Measurements from ENCODE around the gene HOXC11.

HOXC11 gene

DNA sequence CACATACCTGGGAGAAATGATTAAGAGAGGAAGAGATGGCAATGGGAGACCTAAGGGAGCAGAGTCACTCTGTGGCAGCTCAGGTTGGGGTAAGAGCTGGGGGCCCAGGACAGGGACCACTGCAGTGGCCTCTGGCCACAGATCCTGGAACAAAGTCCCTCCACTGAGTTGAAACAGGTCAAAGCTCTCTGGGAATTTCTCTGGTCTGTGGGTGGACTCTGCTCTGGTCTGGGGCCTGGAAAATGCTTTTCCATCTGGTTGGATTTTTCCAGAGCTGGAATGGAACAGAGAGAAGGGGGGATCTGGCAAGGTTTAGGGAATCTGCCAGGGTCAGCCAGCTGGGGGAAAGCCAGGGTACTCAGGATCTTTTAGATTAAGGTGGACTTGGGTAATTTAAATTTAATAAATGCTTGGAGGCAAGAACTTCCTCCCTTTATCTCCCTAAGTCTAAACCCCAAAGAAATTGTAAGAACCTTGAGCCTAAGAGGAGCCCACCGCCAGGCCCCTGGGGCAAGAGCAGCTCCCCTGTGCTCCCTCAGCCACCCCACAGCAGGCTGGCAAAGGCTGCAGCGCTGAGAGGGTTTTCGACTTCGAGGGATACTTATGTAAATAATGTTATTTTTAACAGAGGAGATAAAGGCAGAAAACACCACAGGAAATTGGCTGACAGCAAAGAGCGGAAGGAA is 15.8 kb downstream of the HOXC11 start:
- no peak for DNase-seq

DNA sequence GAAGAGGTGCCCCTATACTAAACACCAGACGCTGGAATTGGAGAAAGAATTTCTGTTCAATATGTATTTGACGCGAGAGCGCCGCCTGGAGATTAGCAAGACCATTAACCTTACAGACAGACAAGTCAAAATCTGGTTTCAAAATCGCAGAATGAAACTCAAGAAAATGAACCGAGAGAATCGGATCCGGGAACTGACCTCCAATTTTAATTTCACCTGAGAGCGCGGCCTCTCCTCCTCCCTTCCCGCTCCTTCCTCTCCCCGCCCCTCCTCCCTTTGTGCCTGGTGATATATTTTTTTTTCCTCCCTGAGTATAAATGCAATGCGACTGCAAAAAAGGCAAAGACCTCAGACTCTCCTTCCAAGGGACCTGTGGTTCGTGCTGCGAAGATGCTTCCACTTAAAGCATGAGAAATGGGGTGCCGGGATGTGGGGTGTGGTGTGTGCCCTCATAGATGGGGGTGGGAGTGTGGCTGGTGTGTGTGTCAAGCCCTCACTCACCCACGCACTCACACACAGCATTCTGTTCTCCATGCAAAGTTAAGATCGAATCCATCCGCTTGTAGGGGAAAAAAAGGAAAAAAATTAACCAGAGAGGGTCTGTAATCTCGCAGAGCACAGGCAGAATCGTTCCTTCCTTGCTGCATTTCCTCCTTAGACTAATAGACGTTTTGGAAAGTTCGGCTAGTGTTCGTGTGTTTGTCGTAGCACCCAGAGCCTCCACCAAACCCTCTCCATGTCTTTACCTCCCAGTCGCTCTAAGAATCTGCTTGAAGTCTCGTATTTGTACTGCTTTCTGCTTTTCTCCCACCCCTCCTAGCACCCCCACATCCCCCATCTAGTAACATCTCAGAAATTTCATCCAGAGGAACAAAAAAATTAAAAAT is 16.5 kb downstream of the HOXC11 start:
- DNase-seq = no peak

DNA sequence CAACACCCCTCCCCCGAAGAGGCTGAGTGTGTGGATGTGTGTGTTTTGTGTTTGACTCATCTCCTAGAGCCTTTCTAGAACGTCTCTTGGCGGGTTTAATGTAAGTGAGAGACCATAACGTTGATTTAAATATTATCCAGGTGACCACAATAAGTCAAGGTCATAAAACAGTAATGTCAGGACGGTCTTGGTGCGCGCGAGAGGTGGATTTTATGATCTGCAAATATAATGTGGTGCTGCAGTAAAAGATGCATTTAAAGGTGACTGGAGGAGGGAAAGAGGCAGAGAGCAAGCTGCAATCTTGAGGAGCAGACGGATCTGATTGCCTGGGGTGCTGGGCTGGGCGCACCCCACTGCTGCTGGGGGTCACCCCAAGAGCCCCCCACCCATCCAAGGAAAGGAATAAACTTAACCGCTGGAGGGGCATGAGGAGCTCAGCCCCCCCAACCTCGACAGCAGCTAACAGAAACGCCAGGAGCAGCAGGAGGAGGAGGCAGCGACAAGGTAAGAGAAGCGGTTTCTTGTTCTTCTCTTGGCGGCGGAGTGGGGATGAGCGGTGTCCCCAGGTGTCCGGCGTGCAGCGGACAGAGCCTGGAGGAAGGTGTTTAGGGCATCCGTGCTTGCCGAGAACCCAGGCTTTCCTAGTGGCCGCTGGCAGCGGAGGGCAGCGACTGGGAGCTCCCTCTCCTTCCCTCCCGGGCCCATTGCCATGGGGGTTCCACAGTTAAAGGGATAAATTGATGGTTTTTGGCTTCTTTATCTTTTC is 17.6 kb downstream of the HOXC11 start:
- DNase-seq = no peak

DNA sequence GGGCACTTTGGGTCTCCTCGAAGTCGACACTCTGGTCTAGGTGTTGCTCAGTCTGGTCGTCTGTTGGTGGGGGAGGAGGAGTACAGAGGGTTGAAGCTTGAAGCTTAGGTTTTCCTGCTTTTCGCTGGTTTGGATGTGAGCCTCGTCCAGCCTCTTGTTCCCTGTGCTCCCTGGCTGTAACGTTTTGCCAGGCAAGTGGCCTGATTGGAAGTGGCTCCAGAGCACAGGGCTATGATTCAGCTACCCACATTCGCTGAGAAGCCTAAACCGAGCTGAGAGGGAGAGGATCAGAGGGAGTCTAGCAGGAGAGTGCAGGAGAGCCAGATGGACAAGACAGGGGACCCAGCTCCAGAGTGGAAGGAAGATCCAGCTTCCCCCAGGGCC is 18.1 kb downstream of the HOXC11 start:
- DNase-seq = no peak

DNA sequence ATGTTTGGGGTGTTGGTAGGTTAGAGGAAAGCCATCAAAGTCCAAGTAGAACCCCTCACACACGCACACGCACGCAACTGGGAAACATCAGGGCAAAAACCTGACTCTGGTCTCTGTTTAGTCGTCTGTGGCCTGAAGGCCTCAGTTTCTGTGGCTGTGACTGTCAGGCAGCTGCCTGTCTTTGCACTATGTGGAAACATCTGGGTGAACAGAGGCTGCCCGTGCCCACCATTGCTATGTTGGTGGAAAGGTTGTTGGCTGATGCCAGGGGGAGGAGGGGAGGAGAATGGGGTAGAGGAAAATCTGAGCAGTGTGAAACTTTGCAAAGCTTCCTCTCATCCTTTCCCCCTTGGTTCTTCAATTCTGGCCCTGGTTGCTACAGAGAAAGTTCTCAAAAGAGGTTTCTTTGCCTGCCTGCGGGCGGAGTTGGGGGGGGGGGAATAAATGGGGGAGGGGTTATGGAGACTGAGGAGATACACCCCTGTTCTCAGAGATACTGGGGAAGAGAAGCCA is 19.5 kb downstream of the HOXC11 start:
- no peak for DNase-seq

DNA sequence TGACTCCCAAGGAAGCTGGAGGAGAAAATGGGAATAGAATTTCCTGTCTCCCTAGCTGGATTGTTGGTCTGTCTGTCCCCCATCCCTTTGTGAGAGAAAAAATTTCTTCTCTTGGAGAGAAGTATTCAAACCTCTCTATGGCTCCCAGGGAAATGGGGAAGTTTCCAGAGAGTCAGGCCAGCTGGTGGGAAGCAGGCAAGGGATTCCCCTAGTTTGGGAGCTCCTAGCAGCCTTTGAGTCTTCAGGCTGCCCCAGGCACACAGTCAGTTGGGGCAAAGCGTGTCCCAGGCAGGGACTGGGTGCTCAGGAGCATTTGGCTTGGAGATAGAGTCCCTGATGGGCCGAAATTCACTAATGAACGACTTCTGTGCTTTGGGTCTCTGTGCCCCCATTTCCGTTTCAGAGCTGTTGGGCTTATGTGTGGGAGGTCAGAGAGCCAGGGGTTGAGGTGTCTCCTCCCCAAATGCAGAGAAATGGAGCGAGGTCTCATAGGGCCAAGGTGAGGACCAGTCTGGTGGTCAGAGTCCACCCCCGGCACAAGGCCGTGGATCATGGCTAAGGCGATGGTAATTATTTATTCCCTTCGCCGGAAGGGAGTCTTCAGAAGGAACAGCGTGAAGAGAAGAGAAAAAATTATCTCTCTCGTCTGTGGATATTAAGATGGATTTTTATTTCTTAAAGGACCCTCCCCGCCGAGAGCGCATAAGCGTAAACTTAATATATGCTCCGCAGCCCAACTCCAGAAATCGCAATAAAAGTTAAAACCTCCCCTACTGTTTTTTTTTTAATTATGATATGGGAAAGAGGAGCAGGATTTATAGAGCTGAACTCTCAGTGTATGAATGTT is 20.5 kb downstream of the HOXC11 start:
- no peak for DNase-seq

DNA sequence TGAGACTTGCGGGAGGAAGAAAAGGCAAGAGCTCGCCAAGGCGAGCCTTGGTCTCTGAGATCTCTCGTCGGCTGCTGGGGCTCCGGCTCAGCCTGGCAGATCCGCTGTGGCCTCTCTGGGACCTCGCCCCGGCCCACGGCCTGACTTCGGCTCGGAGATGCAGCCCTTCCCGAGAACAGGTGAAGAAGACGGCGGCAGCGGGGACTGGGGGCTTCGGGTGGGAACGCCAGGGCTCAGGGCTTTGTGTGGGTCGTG is 21.0 kb downstream of the HOXC11 start:
- no peak for DNase-seq

DNA sequence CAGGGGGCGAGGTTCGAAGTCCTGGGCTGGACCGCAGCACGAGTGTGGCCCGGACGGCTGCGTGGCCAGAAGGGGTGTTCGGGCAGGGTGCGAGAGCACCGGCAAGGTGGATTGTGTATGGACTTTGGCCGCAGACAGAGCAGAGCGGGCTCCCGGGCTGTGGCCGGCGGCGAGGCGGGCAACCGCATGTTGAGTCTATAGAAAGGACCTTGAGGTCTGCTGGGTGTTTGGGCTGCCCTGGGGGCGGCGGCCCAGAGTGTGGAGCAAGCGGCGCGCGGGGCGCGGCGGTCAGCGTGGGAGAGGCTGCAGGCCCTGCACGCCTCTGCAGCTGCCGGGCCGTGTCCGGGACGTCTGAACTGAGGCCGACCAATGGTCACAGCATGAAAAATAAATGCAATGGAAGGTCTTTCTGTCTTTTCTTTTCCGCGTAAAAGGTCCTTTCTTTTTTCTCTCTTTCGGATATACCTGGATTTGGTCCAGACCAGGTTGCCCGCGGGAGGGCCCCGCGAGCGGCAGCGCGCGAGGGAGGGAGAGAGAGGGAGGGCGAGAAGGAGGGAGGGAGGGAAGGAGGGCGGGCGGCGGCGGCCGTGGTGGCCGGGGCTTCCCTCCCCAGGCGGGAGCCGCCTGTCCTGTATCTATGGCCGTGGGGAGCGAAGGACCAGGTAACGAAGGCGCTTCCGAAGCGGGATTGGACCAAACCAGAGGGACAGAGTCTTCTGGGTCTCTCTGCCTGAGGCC is 21.5 kb downstream of the HOXC11 start:
- DNase-seq = no peak

DNA sequence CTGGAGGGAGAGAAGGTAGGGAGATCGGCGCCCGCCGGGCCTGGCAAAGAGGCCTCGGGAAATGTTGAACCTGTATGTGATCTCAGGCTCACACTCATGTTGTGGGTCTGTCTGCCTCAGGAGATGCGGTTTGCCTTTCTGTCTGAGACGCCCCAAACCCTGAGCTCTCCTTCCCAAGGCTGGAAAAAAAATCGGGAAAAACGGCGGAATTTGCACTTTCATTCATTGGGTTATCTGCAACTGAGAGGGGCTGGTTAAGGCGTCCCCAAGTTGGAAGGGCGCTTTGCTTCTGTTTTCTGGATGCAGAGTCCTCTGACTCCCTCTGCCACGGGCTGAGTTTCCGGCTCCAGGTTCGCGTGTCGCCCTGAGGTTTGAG is 22.1 kb downstream of the HOXC11 start:
- no peak for DNase-seq

DNA sequence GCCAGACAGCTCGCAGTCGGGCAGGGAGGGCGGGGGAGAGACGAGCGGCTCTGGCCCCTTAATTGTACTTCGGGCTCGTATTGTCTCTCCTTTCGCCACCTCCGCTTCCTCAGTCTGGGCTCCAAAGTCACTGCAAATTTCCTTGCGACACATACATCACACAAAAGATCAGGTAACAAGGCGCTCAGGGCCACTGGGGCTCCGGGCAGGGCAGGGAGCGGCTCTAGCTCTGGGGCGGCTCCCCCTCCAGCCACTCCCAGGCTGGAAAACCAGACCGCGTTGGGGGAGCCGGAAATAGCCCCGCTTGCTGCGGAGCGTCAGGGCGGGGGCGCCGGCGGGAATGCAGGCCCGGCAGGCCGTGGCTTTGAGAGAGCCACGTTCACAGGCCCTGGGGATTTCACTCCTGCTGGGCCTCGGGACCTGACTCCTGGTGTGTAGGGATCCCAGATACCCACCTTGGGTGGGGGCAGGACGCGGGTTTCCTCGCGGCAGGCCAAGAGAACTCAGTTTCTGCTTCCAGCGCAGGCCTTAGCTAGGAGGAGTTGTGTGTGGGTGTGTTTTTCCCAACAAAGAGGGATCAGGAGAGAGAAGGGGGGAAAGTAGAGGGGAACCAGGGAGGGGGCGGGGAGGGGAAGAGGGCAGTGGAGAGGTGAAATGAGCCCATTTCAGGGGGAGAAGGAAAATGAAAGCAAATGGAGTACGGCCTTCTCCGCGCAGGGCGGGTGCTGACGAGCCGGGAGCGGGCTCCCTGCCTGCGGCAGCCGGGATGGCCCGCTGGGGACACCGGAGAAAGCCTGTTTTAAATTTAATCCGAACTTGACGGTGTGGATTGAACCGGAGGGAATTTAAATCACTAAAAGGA is 22.7 kb downstream of the HOXC11 start:
- DNase-seq = no peak

DNA sequence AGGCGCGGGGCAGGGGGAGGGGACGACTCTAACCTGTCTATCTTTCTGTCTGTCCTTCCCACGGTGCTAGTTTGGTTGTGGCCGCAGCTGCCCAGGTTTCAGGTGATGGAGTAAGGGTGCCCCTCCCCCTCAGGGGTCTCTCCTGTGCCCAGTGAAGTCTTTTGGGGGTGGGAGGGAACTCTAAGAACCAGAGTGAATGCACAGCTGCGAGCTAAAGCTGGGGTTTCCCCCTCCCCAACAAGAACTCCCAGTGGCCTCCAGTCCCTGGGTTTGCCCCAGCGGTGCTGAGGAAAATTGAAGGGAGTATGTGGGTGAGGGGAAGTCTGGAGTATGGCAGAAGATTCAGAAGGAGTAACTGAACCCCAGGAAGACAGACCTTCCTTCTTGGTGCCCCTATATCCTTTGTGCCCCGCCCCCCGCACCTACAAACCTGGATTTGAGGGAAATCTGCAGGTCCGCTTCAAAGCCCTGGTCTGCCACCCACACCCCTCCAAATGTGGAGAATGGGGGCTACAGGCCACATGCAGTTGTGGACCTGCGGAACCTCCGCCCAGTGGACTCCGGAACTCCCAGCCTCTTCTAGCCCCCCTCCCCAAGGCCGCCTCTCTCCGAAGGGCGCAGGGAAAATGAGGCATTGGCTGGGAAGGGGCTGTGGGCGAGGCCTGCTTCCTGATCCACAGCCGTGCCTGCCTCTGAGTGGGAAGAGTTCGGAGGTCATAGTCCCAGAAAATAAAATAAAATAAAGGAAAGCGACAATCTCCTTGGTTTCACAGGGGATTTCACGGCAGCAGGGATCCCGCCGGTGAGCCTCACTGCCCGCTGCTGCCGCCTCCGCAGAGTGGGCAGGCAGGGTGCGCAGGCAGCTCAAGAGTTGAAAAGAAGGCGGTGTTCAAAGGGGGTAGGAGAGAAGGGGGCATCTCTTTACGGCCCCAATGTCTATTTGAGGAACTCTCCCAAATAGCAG is 23.6 kb downstream of the HOXC11 start:
- DNase-seq = no peak

DNA sequence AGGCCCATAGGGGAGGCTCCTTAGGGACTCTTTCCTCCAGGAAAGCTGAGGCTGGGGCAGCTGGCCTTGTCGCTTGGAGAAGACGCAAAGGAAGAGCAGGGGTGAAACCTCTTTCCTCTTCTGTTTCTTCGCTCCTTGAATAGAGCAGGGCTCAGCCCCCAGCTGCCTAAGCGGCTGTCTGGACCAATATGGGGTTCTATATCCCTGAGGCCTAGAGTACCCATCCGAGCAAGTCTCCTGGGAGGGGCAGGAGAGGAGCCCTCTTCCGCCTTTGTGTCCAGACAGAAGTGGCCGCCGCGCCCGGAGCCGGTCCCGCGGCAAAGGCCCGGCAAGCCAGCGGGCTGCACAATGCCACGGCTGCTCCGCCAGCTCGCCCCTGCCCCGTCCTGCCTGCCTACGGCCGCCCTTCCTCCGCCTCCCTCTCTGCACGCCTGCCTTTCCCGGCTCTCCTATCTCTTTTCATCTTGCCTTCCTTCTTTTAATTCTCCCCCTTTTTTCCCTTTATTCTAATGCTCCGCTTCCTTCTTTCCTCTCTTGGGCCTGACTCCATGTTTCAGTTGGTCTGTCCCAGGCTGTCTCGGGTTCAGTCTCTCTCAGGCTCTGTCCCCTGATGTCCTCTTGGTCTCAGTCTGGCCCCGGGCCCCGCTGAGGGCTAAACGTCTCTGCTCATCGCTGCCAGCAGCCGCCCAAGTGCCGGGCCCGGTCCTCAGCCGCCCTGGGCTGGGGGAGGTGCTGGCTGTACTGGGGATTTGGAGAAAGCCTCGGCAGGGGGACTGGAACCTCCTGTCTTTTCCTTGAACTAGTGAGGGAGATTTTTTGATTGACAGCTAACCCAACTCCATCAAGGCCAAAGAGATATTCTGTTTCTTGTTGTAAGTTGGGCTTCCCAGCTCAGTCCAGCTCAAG is 24.5 kb downstream of the HOXC11 start:
- no peak for DNase-seq

DNA sequence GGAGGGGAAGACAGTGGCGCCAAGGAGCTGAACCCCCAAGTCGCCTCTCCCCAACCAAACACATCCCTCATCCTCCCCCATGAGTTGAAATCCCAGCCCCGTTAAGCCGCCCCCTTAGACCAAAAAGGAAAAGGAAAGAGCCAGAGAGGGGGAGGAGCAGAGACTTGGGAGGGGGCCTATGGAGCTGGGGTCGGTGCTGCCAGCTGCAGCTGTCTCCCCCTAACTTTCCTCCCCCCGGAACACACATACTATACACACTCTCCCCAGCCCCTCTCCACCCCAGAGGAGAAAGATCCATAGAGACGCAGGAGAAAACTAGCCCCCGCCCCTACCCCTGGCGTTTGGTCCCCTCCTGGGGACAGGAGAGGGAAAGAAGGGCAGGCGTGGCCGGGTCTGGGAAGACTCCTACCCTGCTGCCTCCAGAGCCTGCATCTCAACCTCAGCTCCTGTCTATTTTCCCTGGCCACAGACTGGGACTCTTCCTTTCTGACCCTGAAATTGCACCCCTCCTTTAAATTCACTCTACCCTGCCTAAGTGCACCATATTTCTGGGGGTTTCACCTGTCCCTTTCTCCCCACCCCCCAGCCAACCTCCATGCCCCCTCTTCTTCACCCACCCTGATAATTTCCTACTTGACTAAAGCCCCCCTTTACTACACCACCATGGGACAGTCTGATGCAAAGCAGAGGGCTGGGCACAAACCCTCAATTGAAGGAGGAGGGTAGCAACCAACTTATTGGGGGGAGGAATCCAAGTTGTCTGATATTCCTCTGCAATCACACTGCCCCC is 25.4 kb downstream of the HOXC11 start:
- DNase-seq = no peak

DNA sequence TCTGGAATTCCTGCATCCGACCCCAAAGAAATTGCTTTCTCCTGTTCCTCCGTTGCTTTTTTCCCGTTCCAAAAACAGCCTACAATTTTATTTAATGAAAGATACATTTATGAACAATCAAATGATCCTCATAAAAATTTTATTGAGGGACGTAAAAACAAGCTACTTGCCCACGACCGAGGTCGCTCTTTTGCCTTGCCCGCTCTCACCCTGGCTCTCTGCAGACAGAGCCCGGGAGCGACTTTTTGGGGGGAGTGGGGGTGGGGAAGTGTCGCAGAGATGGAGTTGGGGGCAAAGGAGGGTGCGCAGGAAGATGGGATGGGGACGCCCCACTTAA is 25.9 kb downstream of the HOXC11 start:
- DNase-seq = no peak

DNA sequence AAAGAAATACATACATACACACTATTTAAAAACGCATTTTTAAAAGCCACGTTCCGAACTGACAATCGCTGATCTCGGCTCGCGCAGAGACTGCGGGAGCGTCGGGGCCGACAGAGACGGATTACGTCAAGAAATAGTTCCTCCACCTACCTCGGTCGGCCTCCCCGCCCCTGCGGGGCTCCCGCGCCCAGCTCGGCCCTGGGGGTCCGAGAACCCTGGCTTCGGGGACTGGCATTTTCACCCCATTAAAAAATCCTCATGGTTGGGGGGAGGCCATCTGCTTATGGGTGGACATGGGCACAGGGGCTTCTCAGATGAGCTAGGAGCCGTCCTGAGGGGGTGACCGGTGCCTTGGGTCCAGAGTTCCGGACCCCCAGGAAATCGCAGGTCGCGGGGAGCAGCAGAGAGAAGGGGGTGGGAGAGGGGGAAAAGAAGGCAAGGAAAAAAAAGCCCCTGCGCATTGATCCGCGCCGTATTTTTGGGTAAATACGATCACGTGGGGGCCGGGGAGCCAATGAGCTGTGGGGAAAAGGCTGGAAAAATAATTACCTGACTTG is 26.7 kb downstream of the HOXC11 start:
- DNase-seq = no peak

DNA sequence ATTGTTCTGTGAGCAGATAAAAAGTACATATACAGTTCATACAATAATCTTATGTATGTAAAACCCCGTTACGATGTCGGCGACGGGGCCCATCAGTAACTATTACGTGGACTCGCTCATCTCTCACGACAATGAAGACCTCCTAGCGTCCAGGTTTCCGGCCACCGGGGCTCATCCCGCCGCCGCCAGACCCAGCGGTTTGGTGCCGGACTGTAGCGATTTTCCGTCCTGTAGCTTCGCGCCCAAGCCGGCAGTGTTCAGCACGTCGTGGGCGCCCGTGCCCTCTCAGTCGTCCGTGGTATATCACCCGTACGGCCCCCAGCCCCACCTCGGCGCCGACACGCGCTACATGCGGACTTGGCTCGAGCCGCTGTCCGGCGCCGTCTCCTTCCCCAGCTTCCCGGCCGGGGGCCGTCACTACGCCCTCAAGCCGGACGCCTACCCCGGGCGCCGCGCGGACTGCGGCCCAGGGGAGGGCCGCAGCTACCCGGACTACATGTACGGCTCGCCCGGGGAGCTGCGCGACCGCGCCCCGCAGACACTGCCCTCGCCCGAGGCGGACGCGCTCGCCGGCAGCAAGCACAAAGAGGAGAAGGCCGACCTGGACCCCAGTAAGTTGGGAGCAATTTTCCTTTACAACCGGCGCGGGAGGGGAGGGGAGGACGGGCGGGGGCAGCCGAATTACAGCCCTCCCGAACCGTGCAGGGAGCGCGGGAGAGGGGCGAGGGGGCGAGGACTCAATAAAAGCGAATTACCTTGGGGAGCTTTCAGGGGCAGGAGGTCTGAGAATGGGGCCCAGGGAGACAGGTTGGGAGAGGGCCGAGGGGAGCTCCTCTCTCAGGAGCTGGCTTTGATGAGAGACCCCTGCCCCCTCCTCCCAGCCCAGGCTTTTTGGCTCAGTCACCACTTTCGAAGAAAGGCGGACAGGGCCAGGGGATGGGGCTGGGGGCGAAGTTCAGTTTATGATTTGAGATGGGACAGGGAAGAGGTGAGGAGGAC is 27.5 kb downstream of the HOXC11 start, which contains the start of gene HOXC9:
TSS of gene HOXC9 (plus strand) at position 46 of the 999 bp plus-strand sequence. CDS start at position 74, 28 bp downstream.
- no peak for DNase-seq
